HG02642 (cell line): ENCODE results near the gene AP2A2.

Source experiments
- ATAC-seq: cut with Tn5 transposase; IDR thresholded peaks from one replicate; pipeline ENCODE4 v1.9.1; 2021; ENCODE audit warnings: mild to moderate bottlenecking; ENCODE audit not compliant: unreplicated experiment, poor library complexity

The AP2A2 gene

DNA sequence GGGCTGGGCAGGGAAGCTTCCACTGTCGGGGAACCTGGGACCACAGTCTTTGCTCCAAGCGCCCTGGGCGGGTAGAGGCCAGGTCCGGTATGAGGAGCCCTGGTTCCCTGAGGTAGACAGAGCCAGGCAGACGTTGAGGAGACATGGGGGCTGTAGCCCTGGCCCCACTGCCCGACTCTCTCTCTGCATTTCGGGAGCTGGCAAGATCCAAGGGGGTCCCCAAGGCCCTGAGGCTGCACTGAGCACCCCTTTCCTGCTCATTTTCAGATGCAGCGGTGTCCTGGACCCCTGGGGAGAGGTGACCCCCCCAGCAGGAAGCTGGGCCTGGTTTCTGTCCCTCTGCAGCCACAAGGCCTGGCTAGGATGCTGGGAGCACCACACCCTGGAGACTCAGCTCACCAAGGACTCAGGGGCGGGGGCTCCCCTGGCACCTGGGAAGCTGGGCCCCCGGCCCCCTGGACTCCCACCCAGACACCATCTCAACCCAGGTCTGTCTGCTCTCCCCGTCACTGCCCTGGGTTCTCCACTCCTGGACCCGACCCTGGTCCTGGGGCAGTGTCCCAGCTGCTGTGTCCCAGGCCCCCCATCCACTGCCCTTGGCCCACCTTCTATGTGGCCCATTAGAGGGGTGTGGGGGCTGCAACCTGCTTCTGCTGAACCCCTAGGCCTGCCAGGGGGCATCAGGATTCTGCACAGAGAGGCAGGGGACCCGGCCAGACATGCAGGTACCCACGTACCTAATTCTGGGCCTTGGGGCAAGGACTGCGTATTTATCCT, 125.9 kb downstream of the AP2A2 start:
- peak; percentile 5 for ATAC-seq

DNA sequence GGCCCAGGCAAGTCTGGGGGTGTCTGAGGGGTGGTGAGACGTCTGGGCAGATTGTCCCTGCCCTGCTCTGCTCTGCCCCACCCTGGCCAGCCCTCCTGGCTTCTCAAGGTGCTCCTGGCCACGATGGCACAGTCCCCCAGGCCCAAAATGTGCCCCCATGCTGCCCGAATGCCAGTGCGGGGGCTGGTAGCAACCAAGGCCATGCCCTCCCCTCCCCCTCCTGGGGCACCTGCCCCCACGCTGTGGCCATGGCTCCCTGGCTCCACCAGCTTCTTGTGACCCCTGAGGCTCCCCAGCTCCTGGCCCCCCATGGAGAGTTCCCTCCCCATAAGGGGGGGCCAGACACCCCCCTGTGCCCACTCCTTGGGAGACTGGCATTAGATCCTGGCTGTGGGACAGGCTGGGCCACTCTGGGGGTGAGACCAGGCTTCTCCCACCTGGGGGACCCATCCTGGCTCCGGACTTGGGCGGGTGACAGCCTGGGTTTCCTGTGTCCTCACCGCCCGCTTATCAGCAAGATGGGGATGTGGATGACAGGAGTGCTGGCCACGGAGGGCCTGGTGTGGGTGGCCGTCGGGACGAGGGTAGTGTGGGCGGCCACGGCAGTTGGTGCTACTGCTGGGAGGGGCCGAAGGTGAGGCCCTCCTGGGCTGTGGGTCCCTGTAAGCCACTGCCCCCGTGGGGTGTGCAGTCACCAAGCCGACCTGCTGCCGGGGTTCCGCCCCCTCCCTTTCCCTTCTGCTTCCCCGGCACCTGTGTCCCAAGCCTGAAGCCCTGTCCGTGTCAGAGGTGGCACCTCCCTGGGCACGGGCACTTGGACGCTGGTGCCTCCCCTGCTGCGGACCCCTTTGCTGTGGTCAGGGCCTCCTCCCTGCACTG, 126.7 kb downstream of the AP2A2 start:
- no peak for ATAC-seq

DNA sequence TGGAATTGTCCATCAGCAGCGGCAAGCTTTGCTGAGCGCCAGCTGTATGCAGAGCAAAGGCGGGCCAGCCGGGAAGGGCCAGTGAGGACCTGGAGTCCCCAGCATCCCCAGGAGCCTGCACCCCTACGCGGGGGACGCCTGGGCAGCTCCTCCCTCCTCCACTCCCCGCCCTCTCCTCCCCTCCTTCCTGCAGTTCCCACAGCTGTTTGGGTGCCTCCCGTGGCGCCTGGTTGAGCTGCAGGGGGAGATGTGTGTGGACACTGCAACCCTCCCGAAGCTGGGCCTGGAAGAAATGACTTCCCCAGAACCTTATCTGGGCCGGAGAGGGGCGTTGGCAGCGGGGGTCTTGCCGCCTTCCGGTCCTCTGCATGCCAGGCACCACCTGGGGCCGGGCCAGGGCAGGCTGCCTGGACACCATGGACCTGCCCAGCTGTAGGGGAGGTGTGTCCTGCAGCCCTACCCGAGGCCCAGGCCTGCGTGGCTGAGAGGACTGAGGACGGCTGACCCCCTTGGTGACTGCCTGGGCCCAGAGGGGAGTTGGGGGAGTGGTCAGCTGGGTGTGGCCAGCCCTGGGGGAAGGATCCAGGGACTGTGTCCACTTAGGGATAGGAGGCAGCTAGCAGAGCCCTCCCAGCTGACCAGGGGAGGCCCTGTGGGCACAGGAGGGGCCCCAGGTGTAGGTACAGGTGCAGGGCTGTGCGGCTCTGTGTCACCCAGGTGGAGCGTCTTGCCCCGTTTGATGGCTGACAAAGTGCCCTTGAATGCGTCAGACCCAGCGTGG, 127.6 kb downstream of the AP2A2 start:
- ATAC-seq: no peak

DNA sequence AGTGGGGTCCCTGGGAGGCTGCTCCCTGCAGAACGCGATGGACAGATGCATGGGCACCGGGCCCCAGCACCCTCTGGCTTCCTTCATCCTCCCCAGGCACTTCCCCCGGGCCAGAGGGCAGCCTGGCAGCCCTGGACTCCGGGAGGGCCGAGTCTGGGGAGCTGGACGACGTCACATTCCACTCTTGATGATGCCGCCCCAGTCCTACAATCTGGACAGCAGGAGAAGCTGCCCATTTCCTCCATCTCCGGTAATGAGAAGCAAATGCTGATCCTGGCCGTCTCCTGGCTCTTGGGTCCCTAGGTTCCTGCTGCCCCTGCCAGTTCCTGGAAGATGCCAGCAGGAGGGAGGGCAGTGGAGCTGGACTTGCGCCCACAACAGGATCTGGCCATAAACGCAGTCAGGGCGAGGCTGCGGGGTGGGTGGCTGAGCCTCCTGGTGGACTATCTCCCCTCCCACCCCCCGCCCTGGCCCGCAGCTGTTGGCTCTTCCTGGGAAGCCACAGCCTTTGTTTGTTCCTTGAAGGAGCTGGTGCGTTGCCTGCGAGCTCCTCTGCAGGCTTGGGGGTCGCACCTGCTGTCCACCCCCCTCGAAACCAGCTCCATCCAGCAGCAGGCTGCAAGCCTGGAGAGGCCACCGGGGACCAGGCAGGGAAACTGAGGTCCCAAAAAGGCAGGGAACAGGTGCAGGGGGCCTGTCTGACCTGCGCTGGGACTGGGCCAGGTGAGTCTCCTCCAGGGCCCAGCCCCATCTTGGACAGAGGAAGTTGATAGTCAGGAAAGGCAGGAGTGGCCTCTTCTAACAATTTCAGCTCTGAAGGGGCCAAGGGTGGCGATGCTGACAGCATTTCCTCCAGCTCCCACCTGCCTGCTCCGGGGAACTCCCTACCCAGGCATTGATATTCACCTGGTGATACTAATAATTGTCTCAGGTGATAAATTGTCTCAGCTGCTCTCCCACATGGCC, 128.8 kb downstream of the AP2A2 start:
- ATAC-seq: no peak

- no peak for ATAC-seq
Observed at GRCh38 chr11:1055109-1055703, 129.5 kb downstream of the AP2A2 start.

DNA sequence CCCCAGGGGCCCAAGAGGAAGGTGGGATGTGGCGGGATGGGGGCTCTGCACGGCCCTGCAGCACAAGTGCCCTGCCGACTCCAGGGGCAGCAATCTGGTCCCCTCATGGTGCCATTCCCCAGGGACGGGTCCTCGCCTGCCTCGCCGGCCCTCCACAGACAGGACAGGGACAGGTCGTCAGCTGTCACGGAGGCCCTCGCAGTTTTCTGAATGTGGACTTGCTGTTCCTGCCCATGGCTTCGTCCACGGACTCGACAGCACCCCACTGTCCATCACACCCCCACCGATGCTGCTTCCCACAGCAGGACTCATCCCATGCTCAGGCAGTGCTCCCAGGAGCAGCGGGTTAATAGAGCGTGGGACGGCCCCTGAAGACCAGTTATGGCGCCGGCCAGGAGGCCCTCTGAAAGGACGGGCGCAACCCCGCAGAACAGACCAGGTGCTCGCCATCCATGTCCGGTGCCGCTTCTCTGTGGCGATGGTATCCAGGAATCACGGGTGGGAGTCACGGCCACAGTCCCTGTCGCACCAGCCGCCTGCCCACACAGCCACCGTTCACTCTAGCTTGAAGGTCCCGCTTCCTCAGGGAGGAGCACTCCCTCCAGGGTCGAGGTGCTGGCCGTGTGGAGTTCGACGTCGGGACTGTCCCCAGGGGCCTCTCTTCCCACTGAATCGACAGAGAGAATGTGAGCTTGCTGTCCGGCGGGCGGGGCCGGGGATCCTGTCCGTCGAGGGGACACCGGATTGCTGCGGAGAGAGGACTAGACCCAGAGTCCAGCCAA, 130.5 kb downstream of the AP2A2 start:
- ATAC-seq: no peak

- no peak for ATAC-seq
Observed at GRCh38 chr11:1057806-1058205, 132.1 kb downstream of the AP2A2 start.

DNA sequence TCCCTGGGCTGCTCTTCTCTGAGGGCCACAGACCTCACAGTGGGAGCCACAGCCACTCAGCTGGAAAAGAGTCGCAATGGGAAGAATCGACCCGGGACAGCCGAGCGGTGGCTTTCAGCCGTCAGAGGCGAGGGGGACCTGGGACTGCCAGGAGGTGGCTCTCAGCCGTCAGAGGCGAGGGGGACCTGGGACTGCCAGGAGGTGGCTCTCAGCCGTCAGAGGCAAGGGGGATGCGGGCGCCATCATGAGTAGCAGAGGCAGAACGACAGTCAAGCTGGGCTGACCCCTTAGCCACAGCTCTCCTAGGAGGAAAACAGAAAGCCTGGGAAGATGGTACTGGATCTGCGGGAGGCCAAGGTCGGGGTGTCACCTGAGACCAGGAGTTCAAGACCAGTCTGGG, 134.1 kb downstream of the AP2A2 start:
- ATAC-seq: no peak

- no peak for ATAC-seq
Observed at GRCh38 chr11:1060410-1060809, 134.7 kb downstream of the AP2A2 start.

GRCh38 chr11:1060852-1061616, 135.4 kb downstream of the AP2A2 start:
- ATAC-seq: no peak
